Measurements from ENCODE around the gene LPO. TPM values are rescaled to one million over a fixed set of nuclear protein-coding genes. Genes with fewer than 3 reads are reported as not detected.

The LPO gene
- total and polyA plus RNA-seq, 2 donors (not counting 3 experiments of a cell fraction or from before 2014, with no cell fraction given) = not detected

- Histone ChIP-seq H3K9me3 (replicated peaks; ENCODE audit: control insufficient read depth, insufficient read depth, low read length) (no peaks in the 10 kb centered on the region), H3K4me3 (replicated peaks in 1 of 3; ENCODE audit: insufficient read depth in 1 of 3, low read depth in 1 of 3, low read length in 3 of 3) (no peak overlapping the region), H4K20me1 (replicated peaks; ENCODE audit: control insufficient read depth, extremely low read depth, insufficient read depth, low read length) (no peaks in the 10 kb centered on the region), H3K4me1 (ENCODE audit: control insufficient read depth, extremely low read depth, insufficient read depth, low read length) (peaks cover 13% of the 10 kb centered on the region), H3K9me1 (replicated peaks; ENCODE audit: control insufficient read depth, extremely low read depth, insufficient read depth, low read length) (no peaks in the 10 kb centered on the region), H2AFZ (ENCODE audit: low read depth, low read length) (no peak overlapping the region), H3K9ac (replicated peaks; ENCODE audit: extremely low read depth, insufficient read depth, low read length) (no peak overlapping the region), H3K27ac (ENCODE audit: insufficient read depth, low read depth, low read length) (no peak overlapping the region), H3K79me2 (ENCODE audit: control insufficient read depth, insufficient read depth, low read length) (no peaks in the 10 kb centered on the region), H3K4me2 (ENCODE audit: insufficient read depth, low read length) (no peak overlapping the region), H3K27me3 (ENCODE audit: control insufficient read depth in 2 of 2, insufficient read depth in 2 of 2, low read length in 2 of 2) (no peaks in the 10 kb centered on the region), H3K36me3 (ENCODE audit: control insufficient read depth in 2 of 2, extremely low read depth in 1 of 2, insufficient read depth in 2 of 2, low read length in 2 of 2) (peaks cover 0 to under 1% of the 10 kb centered on the region in 2 experiments)
- ChIA-PET POLR2A (no interaction called here), CTCF (no interaction called here)
- no peak for DNase-seq (ENCODE audit: low read depth, low spot score)
- no peak for FAIRE-seq
- dilution Hi-C loops (cut with MboI; ENCODE audit: extremely low pct_ligation_motif_present, low sequenced_read_pairs) = no loop called here
- TF ChIP-seq POLR2AphosphoS5 (IDR thresholded peaks at IDR 0.05; ENCODE audit: insufficient read depth, low read depth, low read length) (no peak), MYC (IDR thresholded peaks at IDR 0.05; ENCODE audit: low read depth, low read length) (no peak), FOS (IDR thresholded peaks at IDR 0.05; ENCODE audit: borderline replicate concordance, insufficient read depth, low read length) (no peak), POLR2A (IDR thresholded peaks at IDR 0.05; ENCODE audit: low read depth, low read length) (no peak), GATA2 (IDR thresholded peaks at IDR 0.05; ENCODE audit: insufficient read depth, insufficient read length, low read depth, low read length) (no peak), EZH2 (IDR thresholded peaks at IDR 0.05; ENCODE audit: borderline replicate concordance, low read depth, low read length, severe bottlenecking) (no peak), CTCF (IDR thresholded peaks at IDR 0.05; ENCODE audit: extremely low read depth in 1 of 2, insufficient read depth in 1 of 2, low read depth in 1 of 2, low read length in 2 of 2) (no peak), JUN (IDR thresholded peaks at IDR 0.05; ENCODE audit: borderline replicate concordance, insufficient read depth, insufficient read length, low read depth) (no peak), MAX (IDR thresholded peaks at IDR 0.05; ENCODE audit: insufficient read depth, insufficient read length) (no peak)
- no TSS peak for BruUV-seq (replicated peaks)
- intact Hi-C loops (cut with micrococcal nuclease) = loop anchor here (2.0 kb wide), 1 partner anchor 133 kb away; no protein-coding TSS in a partner anchor
These were observed 20.6 kb upstream of the LPO start for GRCh38 chr17:58217766-58218165.

Data from endothelial cell of umbilical vein (primary cell).